ENCODE measurements around the gene ZNF484.

DNA sequence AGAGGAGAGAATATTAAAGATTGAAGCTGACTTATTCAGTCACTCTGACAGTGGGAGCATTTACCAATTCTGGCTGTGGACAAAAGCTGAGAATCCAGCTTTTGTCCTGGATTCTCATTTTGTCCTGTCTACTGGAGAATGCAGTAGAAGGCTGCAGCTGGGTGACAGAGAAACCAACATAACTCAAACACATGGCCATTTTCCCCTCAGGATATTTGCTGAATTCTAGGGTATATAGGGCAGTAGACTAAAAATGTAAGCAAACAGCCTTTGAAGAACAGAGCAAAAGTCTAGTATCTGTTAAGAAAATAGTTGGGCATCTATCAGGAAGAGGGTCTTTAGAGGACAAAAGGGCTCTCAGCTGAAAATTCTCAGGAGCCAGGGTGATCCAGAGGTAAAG lies 20.6 kb downstream of the ZNF484 start:
- TF ChIP-seq, protein P1, sequence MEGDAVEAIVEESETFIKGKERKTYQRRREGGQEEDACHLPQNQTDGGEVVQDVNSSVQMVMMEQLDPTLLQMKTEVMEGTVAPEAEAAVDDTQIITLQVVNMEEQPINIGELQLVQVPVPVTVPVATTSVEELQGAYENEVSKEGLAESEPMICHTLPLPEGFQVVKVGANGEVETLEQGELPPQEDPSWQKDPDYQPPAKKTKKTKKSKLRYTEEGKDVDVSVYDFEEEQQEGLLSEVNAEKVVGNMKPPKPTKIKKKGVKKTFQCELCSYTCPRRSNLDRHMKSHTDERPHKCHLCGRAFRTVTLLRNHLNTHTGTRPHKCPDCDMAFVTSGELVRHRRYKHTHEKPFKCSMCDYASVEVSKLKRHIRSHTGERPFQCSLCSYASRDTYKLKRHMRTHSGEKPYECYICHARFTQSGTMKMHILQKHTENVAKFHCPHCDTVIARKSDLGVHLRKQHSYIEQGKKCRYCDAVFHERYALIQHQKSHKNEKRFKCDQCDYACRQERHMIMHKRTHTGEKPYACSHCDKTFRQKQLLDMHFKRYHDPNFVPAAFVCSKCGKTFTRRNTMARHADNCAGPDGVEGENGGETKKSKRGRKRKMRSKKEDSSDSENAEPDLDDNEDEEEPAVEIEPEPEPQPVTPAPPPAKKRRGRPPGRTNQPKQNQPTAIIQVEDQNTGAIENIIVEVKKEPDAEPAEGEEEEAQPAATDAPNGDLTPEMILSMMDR (conservative IDR thresholded peaks at IDR 0.05 in 1 of 2, IDR thresholded peaks at IDR 0.05 in 1 of 2; ENCODE audit: low read depth in 1 of 2, low read length in 2 of 2) = no peak
- no peak for TF ChIP-seq EZH2 (IDR thresholded peaks at IDR 0.05; ENCODE audit: low read length, missing control alignments)

All from fibroblast of lung (primary cell).